K562 (cell line): ENCODE results near the gene VSTM2B. TPM values are rescaled to one million over a fixed set of nuclear protein-coding genes. Genes with fewer than 3 reads are reported as not detected.

Experiments used
- CHD1 ChIP-seq: fragments of 200-600 bp; sonication (generic); IDR thresholded peaks from one replicate; pipeline ENCODE4 v1.6.1; 2012; ENCODE audit warnings: mild to moderate bottlenecking, moderate library complexity, low read length, inconsistent platforms
- EHMT2 ChIP-seq: fragments of 450-650 bp; IDR thresholded peaks from 2 replicates; pipeline ENCODE4 v1.6.1; 2018; ENCODE audit warnings: antibody characterized with exemption
- GTF2A2 ChIP-seq: IDR thresholded peaks from 2 replicates; pipeline ENCODE4 v1.6.1; 2016; ENCODE audit warnings: mild to moderate bottlenecking, missing genetic modification characterization, missing compliant biosample characterization
- MEIS2 ChIP-seq: fragments of 450-650 bp; IDR thresholded peaks from 2 replicates; pipeline ENCODE4 v1.6.1; 2014; ENCODE audit warnings: mild to moderate bottlenecking; ENCODE audit not compliant: partially characterized antibody
- PKNOX1 ChIP-seq: fragments of 450-650 bp; IDR thresholded peaks from 2 replicates; pipeline ENCODE4 v1.6.1; 2016
- PML ChIP-seq: IDR thresholded peaks from 2 replicates; pipeline ENCODE4 v1.6.1; 2012; ENCODE audit warnings: low read length, inconsistent platforms
- YY1 ChIP-seq, 3 experiments: IDR thresholded peaks; 2 replicates each; pipeline ENCODE4 v1.6.1; 2011; ENCODE audit warnings: low read length in 2 of 3, mild to moderate bottlenecking in 2 of 3, moderate library complexity in 2 of 3, borderline replicate concordance in 1 of 3, control low read depth in 1 of 3, low read depth in 1 of 3; ENCODE audit not compliant: insufficient read depth in 3 of 3, insufficient replicate concordance in 2 of 3, control insufficient read depth in 1 of 3, insufficient read length in 1 of 3; ENCODE audit errors: extremely low read depth in 1 of 3
- ZNF224 ChIP-seq: sonication (generic); formaldehyde crosslinking; IDR thresholded peaks from 2 replicates; pipeline ENCODE4 v1.8.0; 2022; ENCODE audit warnings: mild to moderate bottlenecking, missing genetic modification reagents
- polyA plus RNA-seq, 8 experiments: library from polyadenylated mRNA; depleted of rRNA in 4 of 8; stranded (reverse) in 5 of 8; unstranded in 3 of 8; fragments of >200 nt; fragmentation: Nextera tagmentation in 2 of 8; fragmentation: Illumina TruSeq in 1 of 8; extraction: Ambion mirVana in 2 of 8; extraction: Trizol in 1 of 8; gene quantifications; 2 replicates each; pipeline versions ENCODE4 v1.2.1 to v1.2.3, GENCODE V29; 2011 to 2014; ENCODE audit warnings: inconsistent platforms in 1 of 8, missing spikeins in 1 of 8
- total RNA-seq, 7 experiments: library from RNA; depleted of rRNA in 6 of 7; stranded (reverse); fragments of >200 nt in 6 of 7; fragmentation: Illumina TruSeq in 2 of 7; extraction: Trizol in 2 of 7; gene quantifications; 2 replicates each; pipeline versions ENCODE4 v1.2.1 to v1.2.3, GENCODE V29; 2011 to 2021; ENCODE audit warnings: low replicate concordance in 1 of 7
- TF ChIP-seq, protein P1 (sequence below), 2 experiments: fragments of 450-650 bp; formaldehyde crosslinking in 1 of 2; IDR thresholded peaks; 2 replicates each; pipeline versions ENCODE4 v1.4.0 to v1.6.1; 2014 to 2020; ENCODE audit warnings: mild to moderate bottlenecking in 2 of 2, borderline replicate concordance in 1 of 2, low read depth in 1 of 2
- TF ChIP-seq, protein P2 (sequence below): fragments of 450-650 bp; IDR thresholded peaks from 2 replicates; pipeline ENCODE4 v1.7.1; 2018; ENCODE audit warnings: mild to moderate bottlenecking, low read depth; ENCODE audit not compliant: partially characterized antibody
- TF ChIP-seq, protein P3 (sequence below): fragments of 450-650 bp; IDR thresholded peaks from 2 replicates; pipeline ENCODE4 v1.6.1; 2016; ENCODE audit warnings: borderline replicate concordance

The VSTM2B gene
- total and polyA plus RNA-seq, 9 of the 15 experiments (the other 6 are each of a cell fraction or from before 2014, with no cell fraction given): not detected

DNA sequence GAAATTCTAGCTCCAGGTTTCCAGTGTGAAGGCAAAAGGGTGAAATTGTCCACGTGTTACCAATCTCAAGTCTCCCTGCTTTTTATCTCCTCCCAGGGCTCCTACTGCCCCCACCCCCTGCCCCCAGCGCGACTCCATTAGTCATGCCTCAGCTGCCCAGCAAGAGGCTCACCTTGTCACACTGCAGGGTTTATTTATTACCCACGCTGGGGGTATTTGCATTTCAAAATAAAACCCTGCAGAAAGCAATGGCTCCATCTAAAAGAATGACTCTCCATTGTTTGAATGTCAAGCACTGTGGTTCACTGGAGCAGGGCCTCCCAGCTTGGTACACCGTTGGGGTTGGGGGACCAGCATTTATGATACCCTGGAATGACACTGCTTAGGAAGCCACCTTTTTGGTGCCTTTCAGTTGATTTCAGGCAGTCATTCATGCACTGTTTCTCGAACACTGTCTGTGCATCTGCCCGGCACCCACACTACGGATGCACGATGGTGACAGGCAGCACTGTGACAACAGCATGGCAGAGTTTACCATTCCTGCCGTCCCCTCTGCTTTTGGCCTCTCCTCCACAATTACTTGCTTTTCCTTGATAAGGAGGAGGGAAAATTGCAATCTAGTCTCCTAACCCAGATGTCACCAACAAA, 70.4 kb downstream of the VSTM2B start (continued):
- TF ChIP-seq, protein P1, sequence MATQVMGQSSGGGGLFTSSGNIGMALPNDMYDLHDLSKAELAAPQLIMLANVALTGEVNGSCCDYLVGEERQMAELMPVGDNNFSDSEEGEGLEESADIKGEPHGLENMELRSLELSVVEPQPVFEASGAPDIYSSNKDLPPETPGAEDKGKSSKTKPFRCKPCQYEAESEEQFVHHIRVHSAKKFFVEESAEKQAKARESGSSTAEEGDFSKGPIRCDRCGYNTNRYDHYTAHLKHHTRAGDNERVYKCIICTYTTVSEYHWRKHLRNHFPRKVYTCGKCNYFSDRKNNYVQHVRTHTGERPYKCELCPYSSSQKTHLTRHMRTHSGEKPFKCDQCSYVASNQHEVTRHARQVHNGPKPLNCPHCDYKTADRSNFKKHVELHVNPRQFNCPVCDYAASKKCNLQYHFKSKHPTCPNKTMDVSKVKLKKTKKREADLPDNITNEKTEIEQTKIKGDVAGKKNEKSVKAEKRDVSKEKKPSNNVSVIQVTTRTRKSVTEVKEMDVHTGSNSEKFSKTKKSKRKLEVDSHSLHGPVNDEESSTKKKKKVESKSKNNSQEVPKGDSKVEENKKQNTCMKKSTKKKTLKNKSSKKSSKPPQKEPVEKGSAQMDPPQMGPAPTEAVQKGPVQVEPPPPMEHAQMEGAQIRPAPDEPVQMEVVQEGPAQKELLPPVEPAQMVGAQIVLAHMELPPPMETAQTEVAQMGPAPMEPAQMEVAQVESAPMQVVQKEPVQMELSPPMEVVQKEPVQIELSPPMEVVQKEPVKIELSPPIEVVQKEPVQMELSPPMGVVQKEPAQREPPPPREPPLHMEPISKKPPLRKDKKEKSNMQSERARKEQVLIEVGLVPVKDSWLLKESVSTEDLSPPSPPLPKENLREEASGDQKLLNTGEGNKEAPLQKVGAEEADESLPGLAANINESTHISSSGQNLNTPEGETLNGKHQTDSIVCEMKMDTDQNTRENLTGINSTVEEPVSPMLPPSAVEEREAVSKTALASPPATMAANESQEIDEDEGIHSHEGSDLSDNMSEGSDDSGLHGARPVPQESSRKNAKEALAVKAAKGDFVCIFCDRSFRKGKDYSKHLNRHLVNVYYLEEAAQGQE (IDR thresholded peaks at IDR 0.05; ENCODE audit: borderline replicate concordance): no peak
- TF ChIP-seq, protein P1 (CRISPR knock-in tag; IDR thresholded peaks at IDR 0.05; ENCODE audit: low read depth): no peak
- TF ChIP-seq EHMT2: no peak
- TF ChIP-seq PKNOX1: peak; percentile 51; the same call in 1 of the 2 replicates
- TF ChIP-seq GTF2A2 (tag): no peak
- TF ChIP-seq PML: no peak
- no peak for TF ChIP-seq CHD1
- TF ChIP-seq YY1 (IDR thresholded peaks at IDR 0.05; ENCODE audit: borderline replicate concordance in 1 of 3, control insufficient read depth in 1 of 3, extremely low read depth in 1 of 3, insufficient read depth in 3 of 3, insufficient read length in 1 of 3, insufficient replicate concordance in 2 of 3, low read depth in 1 of 3, low read length in 2 of 3): peak in 1 of 3 experiments; percentile 13
- TF ChIP-seq, protein P2, sequence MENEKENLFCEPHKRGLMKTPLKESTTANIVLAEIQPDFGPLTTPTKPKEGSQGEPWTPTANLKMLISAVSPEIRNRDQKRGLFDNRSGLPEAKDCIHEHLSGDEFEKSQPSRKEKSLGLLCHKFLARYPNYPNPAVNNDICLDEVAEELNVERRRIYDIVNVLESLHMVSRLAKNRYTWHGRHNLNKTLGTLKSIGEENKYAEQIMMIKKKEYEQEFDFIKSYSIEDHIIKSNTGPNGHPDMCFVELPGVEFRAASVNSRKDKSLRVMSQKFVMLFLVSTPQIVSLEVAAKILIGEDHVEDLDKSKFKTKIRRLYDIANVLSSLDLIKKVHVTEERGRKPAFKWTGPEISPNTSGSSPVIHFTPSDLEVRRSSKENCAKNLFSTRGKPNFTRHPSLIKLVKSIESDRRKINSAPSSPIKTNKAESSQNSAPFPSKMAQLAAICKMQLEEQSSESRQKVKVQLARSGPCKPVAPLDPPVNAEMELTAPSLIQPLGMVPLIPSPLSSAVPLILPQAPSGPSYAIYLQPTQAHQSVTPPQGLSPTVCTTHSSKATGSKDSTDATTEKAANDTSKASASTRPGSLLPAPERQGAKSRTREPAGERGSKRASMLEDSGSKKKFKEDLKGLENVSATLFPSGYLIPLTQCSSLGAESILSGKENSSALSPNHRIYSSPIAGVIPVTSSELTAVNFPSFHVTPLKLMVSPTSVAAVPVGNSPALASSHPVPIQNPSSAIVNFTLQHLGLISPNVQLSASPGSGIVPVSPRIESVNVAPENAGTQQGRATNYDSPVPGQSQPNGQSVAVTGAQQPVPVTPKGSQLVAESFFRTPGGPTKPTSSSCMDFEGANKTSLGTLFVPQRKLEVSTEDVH: no peak
- TF ChIP-seq, protein P3, sequence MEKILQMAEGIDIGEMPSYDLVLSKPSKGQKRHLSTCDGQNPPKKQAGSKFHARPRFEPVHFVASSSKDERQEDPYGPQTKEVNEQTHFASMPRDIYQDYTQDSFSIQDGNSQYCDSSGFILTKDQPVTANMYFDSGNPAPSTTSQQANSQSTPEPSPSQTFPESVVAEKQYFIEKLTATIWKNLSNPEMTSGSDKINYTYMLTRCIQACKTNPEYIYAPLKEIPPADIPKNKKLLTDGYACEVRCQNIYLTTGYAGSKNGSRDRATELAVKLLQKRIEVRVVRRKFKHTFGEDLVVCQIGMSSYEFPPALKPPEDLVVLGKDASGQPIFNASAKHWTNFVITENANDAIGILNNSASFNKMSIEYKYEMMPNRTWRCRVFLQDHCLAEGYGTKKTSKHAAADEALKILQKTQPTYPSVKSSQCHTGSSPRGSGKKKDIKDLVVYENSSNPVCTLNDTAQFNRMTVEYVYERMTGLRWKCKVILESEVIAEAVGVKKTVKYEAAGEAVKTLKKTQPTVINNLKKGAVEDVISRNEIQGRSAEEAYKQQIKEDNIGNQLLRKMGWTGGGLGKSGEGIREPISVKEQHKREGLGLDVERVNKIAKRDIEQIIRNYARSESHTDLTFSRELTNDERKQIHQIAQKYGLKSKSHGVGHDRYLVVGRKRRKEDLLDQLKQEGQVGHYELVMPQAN: no peak
- TF ChIP-seq ZNF224: no peak
- peak; percentile 73 for TF ChIP-seq MEIS2
